Erythroblast (primary cell): ENCODE results near the gene FCER1A.
A peak's percentile ranks its signal among the peaks of the same experiment; 100 is the strongest.
"Not testable (repeated sequence)": the region's sequence is repeated elsewhere in the genome, so short reads cannot be mapped to it uniquely, and the experiment has no call there.

Experiments
- DNase-seq, 2 experiments: peaks; one replicate each; lab custom pipeline; 2025; lab: John Stamatoyannopoulos, UW
- GATA1 ChIP-seq: IDR thresholded peaks from 2 replicates; pipeline ENCODE4 v1.6.1; 2011; ENCODE audit warnings: low read depth, mild to moderate bottlenecking, control low read depth, low read length, moderate library complexity
- POLR2A ChIP-seq: IDR thresholded peaks from 2 replicates; pipeline ENCODE4 v1.6.1; 2011; ENCODE audit warnings: mild to moderate bottlenecking, low read length

Gene FCER1A

DNA sequence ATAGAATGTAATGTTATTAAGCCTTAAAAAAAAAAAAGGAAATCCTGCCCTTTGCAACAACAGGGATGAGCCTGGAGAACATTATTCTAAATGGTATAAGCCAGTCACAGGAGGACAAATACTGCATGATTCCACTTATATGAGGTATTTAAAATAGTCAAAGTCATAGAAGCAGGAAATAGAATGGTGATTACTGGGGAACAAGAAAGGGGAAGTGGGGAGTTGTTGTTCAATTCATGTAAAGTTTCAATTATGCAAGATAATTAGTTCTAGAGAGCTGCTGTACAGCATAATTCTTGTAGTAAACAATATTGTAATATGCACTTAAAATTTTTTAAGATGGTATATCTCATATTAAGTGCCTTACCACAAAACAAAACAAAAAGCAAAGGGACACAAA is 13.2 kb downstream of the FCER1A start:
- TF ChIP-seq GATA1, result no peak
- TF ChIP-seq POLR2A, result no peak
- no peak for DNase-seq

DNA sequence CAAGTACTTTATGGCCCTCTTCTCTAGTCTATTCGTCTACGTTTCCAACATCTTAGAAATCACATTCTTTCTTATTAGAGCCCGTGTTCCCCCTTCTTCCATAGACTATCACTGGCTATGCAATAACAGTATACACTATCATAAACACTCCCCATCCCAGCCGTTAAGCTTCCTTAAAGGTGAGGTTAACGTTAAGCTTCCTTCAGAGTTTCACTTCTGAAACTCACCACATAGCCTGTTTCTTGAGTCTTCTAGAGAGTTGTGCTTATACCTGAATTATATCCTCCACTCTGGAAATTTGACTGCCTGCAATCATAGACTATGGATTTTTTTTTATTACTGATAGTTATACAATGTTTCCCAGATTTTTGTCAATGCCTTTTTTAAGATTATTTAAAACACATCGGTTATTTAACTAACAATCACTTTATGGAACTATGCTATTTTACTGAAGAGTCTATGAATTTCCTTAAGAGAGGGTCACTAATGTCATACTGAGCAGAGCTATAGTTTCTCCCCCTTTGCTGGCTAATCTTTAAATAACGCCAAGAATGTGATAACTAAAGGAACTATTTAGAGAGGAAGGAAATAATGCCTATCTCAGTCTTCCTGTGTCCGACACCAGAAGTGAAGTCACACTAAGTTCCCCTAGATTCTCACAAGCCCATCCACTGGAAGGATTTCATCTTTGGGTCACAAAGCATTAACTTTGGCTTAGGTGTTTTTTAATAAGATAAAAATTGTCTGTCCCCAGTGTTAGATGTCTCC is 16.8 kb downstream of the FCER1A start:
- DNase-seq, result no peak
- TF ChIP-seq POLR2A (no peak), GATA1 (no peak)

DNA sequence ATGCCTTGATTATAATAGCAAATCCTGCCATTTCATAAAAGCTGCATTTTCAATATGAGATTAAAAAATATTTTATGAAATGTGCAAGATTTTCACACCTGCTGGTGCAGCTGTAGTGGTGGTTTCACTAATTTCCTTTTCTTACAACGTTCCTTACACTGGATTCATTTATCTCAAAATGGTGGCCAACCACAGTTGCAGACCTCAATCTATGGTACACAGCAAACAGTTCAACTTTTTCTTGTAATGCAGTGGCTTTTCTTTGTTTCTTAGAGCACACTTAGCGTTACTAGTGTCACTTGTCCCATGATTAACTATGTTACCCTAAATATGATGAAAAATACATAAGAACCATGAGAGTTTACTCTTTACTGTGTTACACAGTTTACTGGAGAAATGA is 32.7 kb downstream of the FCER1A start:
- TF ChIP-seq POLR2A (no peak), GATA1 (no peak)
- DNase-seq, result no peak

DNA sequence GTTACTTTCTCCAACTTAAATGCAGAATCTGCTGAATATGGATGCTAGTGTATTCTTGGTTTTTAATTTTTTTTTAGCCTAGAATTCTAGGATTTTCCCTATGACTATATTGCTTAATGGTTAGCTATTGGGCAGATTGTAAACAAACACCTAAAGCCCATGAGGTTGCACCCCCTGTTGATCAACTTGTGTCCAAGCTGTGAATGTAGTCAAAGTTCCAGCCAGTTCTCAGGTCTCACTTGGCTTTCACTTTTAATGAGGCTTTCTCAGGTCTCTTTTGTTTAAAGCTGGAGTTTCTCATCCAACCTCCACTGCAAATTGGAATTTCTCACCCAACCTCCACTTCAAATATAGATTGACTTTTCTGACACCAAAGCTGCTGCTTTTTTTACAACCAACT is 35.9 kb downstream of the FCER1A start:
- no peak for DNase-seq
- TF ChIP-seq GATA1 (no peak), POLR2A (no peak)

DNA sequence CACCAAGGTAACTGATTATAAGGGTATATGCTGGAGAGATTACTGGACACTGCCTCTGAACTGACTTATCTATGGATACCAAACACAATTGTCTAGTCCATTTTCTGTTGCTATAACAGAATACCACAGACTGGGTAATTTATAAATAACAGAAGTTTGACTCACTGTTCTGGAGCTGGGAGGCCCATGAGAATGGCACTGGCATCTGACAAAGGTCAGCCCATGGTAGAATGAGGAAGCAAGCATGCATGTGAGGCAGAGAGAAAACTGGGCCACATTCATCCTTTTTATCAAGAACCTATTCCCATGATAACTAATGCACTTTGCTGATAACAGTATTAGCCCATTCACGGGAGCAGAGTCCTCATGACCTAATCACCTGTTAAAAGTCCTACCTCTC is 37.4 kb downstream of the FCER1A start:
- no peak for TF ChIP-seq POLR2A
- no peak for TF ChIP-seq GATA1
- DNase-seq, result peak in 1 of 2 experiments; percentile 18

DNA sequence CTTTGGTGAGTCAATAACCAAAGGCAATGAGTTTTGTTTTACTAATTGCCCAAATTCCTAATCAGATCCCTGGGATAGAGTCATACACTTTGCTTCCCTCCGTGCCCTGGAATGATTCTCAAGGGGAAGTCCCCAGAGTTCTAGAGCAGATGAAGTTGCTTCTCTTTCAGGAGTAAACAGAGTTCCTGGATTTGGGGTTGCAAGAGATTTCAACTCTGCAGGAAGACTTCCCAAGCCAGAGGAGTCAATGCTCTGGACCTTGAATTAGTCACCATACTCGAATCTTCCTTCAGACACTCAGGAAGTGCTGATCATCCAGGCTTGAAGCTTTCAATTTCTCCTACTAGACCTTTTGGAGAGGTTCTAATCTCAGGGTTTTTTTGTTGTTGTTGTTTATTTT is 39.6 kb downstream of the FCER1A start:
- DNase-seq, result no peak
- TF ChIP-seq POLR2A (no peak), GATA1 (no peak)

DNA sequence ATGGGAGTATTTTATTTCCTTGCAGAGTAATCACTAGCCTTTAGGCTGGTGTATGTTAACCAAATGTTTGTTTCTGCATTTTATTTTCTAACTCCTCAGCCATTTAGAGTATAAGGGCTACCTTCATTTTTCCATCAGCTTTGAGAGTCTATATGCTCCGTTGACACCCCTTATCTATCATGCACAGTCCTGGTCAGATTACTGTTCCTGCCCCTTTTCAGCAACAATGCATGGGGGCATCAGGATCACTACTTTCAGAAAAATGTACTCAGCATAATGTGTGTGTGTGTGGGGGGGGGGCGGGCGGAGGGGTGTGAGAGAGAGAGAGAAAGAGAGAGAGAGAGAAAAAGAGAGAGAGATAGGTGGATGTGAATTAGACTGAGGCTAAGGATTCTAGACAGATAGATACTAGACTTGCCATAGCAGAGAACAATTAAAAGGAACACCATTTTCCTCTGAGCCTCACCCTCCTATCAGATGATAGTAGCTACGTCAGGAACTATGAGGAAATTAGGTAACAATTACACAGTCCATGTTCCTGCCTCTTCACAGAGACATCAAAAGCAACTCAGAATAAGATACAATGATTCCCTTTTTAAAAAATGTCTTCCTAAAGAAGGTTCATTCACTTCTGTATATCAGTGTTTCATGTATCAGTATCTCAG is 40.8 kb downstream of the FCER1A start:
- TF ChIP-seq POLR2A (no peak), GATA1 (no peak)
- DNase-seq, result peak; percentile 37 to 69

DNA sequence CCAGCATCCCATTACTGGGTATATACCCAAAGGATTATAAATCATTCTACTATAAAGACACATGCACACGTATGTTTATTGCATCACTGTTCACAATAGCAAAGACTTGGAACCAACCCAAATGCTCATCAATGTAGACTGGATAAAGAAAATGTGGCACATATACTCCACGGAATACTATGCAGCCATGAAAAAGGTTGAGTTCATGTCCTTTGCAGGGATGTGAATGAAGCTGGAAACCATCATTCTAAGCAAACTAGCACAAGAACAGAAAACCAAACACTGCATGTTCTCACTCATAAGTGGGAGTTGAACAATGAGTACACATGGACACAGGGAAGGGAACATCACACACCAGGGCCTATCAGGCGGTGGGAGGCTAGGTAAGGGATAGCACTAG is 47.2 kb downstream of the FCER1A start:
- not testable (repeated sequence) for DNase-seq

DNA sequence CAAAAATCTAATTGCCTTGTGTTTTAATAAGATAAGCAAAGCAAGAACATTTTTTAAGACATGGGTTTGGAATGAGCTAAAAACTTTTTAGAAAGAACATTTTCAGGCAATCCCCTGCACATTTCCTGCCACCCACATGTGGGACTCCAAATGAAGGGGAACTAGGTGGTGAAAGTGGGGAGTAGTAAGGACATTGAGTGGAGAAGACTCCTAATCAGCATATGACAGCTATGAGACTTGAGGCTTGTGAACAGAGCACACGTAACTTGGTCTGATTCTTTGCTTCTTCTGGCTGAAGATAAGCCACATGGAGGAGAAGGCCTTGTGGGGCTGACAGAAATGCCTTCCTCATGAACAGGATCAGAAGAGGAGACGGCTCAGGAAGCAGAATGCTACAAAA is 50.3 kb downstream of the FCER1A start:
- DNase-seq, result peak; percentile 30 to 70
- no peak for TF ChIP-seq GATA1
- TF ChIP-seq POLR2A, result no peak
